ENCODE data around the gene JAZF1. TPM values are rescaled to one million over a fixed set of nuclear protein-coding genes. Genes with fewer than 3 reads are reported as not detected.

Gene JAZF1
- polyA plus RNA-seq, 3 donors, result 12.1 to 18.1 (median 17.2) TPM

GRCh38 chr7:28126410-28127041, 54.1 kb downstream of the JAZF1 start:
- H3K4me2 ChIP-seq (replicated peaks; ENCODE audit: extremely low read depth, low read length, poor library complexity, severe bottlenecking), result peak overlapping the region; percentile 1
- H2AFZ ChIP-seq (ENCODE audit: insufficient read depth, low read depth, low read length, poor library complexity, severe bottlenecking), result no peak overlapping the region
- peaks cover 3 to 8% of the 10 kb centered on the region in 2 donors for H3K36me3 ChIP-seq (replicated peaks in 1 of 2; ENCODE audit: control insufficient read depth in 1 of 2, insufficient read depth in 2 of 2, low read length in 2 of 2)
- H3K4me1 ChIP-seq (ENCODE audit: control insufficient read depth in 1 of 2, insufficient read depth in 2 of 2, low read length in 2 of 2), result peaks cover 10 to 13% of the 10 kb centered on the region in 2 donors
- H4K20me1 ChIP-seq (ENCODE audit: insufficient read depth, low read length), result peaks cover 93% of the 10 kb centered on the region
- intact Hi-C loops (cut with micrococcal nuclease), result no loop called here
- H3K4me1 Mint-ChIP-seq, result peaks cover 27% of the 10 kb centered on the region
- WGBS (ENCODE audit: insufficient coverage), result 83% methylated on average over 1 of the region's 5 CpGs
- H3K9me3 ChIP-seq (replicated peaks in 1 of 2; ENCODE audit: control insufficient read depth in 1 of 2, insufficient read depth in 1 of 2, low read length in 2 of 2), result no peaks in the 10 kb centered on the region
- H3K36me3 Mint-ChIP-seq, result peaks cover 19 to 33% of the 10 kb centered on the region in 2 donors
- TF ChIP-seq, protein P1, sequence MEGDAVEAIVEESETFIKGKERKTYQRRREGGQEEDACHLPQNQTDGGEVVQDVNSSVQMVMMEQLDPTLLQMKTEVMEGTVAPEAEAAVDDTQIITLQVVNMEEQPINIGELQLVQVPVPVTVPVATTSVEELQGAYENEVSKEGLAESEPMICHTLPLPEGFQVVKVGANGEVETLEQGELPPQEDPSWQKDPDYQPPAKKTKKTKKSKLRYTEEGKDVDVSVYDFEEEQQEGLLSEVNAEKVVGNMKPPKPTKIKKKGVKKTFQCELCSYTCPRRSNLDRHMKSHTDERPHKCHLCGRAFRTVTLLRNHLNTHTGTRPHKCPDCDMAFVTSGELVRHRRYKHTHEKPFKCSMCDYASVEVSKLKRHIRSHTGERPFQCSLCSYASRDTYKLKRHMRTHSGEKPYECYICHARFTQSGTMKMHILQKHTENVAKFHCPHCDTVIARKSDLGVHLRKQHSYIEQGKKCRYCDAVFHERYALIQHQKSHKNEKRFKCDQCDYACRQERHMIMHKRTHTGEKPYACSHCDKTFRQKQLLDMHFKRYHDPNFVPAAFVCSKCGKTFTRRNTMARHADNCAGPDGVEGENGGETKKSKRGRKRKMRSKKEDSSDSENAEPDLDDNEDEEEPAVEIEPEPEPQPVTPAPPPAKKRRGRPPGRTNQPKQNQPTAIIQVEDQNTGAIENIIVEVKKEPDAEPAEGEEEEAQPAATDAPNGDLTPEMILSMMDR (IDR thresholded peaks at IDR 0.05), result no peak
- peak overlapping the region in 1 of 2 donors; percentile 11 for H3K4me3 Mint-ChIP-seq
- no peak overlapping the region for H3K4me3 ChIP-seq (replicated peaks in 1 of 3; ENCODE audit: low read depth in 2 of 3, low read length in 3 of 3)
- H3K9me3 Mint-ChIP-seq, result peaks cover 0 to 5% (median 0%) of the 10 kb centered on the region in 7 donors
- H3K79me2 ChIP-seq (ENCODE audit: insufficient read depth, low read length), result peaks cover 75% of the 10 kb centered on the region
- H3K27ac Mint-ChIP-seq, result peak overlapping the region in 5 of 7 donors; percentile 50 to 82 (median 75)
- no peaks in the 10 kb centered on the region for H3K27me3 ChIP-seq (ENCODE audit: control insufficient read depth in 2 of 2, insufficient read depth in 2 of 2, low read length in 2 of 2)
- no peak overlapping the region for H3K9ac ChIP-seq (ENCODE audit: insufficient read depth, low read length, poor library complexity, severe bottlenecking)
- peaks cover 0 to 2% (median 0%) of the 10 kb centered on the region in 3 donors for H3K27me3 Mint-ChIP-seq (ENCODE audit: low read depth in 3 of 3)
- H3K27ac ChIP-seq (ENCODE audit: low read depth in 1 of 2, low read length in 2 of 2), result no peak overlapping the region
- DNase-seq, result peak; percentile 32 to 61 (median 36)

DNA sequence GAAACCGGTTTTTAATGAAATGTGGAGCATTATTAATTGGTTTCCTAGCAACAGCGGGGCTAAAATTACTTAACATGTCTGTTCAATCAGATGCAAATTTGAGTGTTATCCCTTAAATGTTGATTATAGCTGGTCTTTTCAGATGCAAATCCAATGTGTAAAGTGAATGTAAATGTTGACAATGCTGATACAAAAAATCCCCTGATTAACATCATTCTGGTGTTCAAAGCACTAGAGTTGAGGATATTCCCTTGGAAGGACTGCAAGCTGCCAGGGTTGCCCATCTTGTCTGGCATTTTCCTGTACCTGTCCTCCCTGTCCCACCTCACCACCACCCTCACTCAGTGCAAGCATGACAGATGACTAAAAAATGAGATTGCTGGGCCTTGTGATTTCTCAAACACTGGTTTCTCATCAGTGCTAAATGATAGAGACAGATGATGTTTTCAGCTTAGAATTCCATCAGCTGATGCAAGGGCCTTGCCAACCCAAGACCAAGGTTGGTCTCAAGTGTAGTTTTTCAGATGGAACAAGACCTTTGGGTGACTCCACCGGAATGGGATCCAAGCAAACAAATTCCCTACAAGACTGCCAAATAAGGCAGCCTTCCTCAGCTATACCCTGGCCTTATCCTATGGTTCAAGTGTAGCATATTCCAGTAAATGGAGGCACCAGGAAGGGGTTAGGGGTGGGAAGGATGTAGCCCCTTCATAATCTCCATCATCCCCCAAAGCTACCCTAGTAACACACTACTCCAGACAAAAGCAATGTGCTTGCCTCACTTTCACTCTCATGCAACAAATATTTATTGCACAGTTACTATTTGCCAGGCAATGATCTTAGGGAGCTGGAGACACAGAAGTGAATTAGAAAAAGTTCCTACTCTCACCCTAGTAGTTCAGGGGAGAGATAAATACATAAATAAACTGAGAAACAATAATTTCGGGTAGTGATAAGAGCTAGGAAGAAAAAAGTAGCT, 54.9 kb downstream of the JAZF1 start:
- Histone ChIP-seq H3K9ac (ENCODE audit: insufficient read depth, low read length, poor library complexity, severe bottlenecking) (no peak overlapping the region), H3K9me3 (replicated peaks in 1 of 2; ENCODE audit: control insufficient read depth in 1 of 2, insufficient read depth in 1 of 2, low read length in 2 of 2) (no peaks in the 10 kb centered on the region), H3K27me3 (ENCODE audit: control insufficient read depth in 2 of 2, insufficient read depth in 2 of 2, low read length in 2 of 2) (no peaks in the 10 kb centered on the region), H4K20me1 (ENCODE audit: insufficient read depth, low read length) (peaks cover 96% of the 10 kb centered on the region), H3K4me2 (replicated peaks; ENCODE audit: extremely low read depth, low read length, poor library complexity, severe bottlenecking) (no peak overlapping the region), H3K27ac (ENCODE audit: low read depth in 1 of 2, low read length in 2 of 2) (no peak overlapping the region), H3K36me3 (replicated peaks in 1 of 2; ENCODE audit: control insufficient read depth in 1 of 2, insufficient read depth in 2 of 2, low read length in 2 of 2) (peaks cover 3 to 8% of the 10 kb centered on the region in 2 donors), H3K4me1 (ENCODE audit: control insufficient read depth in 1 of 2, insufficient read depth in 2 of 2, low read length in 2 of 2) (peaks cover 13 to 16% of the 10 kb centered on the region in 2 donors), H3K4me3 (replicated peaks in 1 of 3; ENCODE audit: low read depth in 2 of 3, low read length in 3 of 3) (no peak overlapping the region), H2AFZ (ENCODE audit: insufficient read depth, low read depth, low read length, poor library complexity, severe bottlenecking) (no peak overlapping the region), H3K79me2 (ENCODE audit: insufficient read depth, low read length) (peaks cover 74% of the 10 kb centered on the region)
- Mint-ChIP-seq H3K4me1 (peaks cover 35% of the 10 kb centered on the region), H3K9me3 (peaks cover 0 to 5% (median 0%) of the 10 kb centered on the region in 7 donors), H3K36me3 (peaks cover 27 to 35% of the 10 kb centered on the region in 2 donors), H3K4me3 (no peak overlapping the region), H3K27me3 (ENCODE audit: low read depth in 3 of 3) (peaks cover 0 to 2% (median under 1%) of the 10 kb centered on the region in 3 donors), H3K27ac (peak overlapping the region in 5 of 7 donors; percentile 50 to 82 (median 72))
- intact Hi-C loops (cut with micrococcal nuclease), result no loop called here
- no peak for DNase-seq
- TF ChIP-seq, protein P1 (IDR thresholded peaks at IDR 0.05), result no peak
- 100% methylated on average over 2 of the region's 4 CpGs for WGBS (ENCODE audit: insufficient coverage)
